Mesothelial cell of epicardium (in vitro differentiated cells): ENCODE results near the gene SLC25A10. TPM values are rescaled to one million over a fixed set of nuclear protein-coding genes. Genes with fewer than 3 reads are reported as not detected.

ENCODE experiments used
- DNase-seq, 2 experiments: peaks; one replicate each; pipeline ENCODE4 v3.0.0; 2021; ENCODE audit warnings: low spot score in 2 of 2; ENCODE audit not compliant: unreplicated experiment in 2 of 2
- H3K27ac Mint-ChIP-seq: 2 replicates; pipeline ENCODE4 v1.8.0; 2021; ENCODE audit warnings: mixed read lengths
- H3K27me3 Mint-ChIP-seq: 2 replicates; pipeline ENCODE4 v1.8.0; 2021; ENCODE audit warnings: low read depth, mixed read lengths
- H3K36me3 Mint-ChIP-seq: 2 replicates; pipeline ENCODE4 v1.8.0; 2021; ENCODE audit warnings: mixed read lengths
- H3K4me1 Mint-ChIP-seq: 2 replicates; pipeline ENCODE4 v1.8.0; 2021; ENCODE audit warnings: mixed read lengths
- H3K4me3 Mint-ChIP-seq: 2 replicates; pipeline ENCODE4 v1.8.0; 2021; ENCODE audit warnings: mild to moderate bottlenecking, moderate library complexity, mixed read lengths
- H3K9me3 Mint-ChIP-seq: 2 replicates; pipeline ENCODE4 v1.8.0; 2021; ENCODE audit warnings: mixed read lengths
- CTCF ChIP-seq: fragments of 200-600 bp; sonication (generic); IDR thresholded peaks from one replicate; pipeline ENCODE4 v1.5.0; 2021; ENCODE audit warnings: antibody characterized with exemption; ENCODE audit not compliant: unreplicated experiment
- total RNA-seq: library from RNA; stranded (reverse); gene quantifications from 3 replicates; pipeline ENCODE4 v1.2.1, GENCODE V29; 2021

SLC25A10 gene
- total RNA-seq, 1 donor from 2014 or later = 15.2 TPM

DNA sequence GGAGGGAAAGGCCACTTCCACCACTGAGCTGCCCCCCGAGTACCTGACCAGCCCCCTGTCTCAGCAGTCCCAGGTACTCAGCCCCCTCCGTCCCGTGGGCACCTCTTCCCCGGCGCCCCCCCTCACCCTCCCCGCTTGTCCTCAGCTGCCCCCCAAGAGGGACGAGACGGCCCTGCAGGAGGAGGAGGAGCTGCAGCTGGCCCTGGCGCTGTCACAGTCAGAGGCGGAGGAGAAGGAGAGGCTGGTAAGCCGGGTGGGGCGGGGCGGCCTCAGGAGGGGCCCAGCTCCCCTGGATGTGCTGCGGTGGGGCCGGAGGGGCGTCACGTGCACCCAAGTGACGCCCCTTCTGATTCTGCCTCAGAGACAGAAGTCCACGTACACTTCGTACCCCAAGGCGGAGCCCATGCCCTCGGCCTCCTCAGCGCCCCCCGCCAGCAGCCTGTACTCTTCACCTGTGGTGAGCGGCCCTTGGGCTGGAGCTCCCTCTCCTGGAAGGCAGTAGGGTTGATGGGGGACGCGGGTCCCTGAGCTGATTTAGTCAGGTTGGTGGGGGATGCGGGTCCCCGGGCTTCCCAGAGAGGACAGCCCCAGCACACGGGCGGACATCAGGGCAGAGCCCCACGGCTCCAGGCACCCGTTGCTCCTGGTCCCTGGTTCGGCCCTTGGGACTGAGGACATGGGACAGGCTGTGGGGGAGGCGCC lies 18.4 kb upstream of the SLC25A10 start:
- H3K4me3 Mint-ChIP-seq = no peak overlapping the region
- no peaks in the 10 kb centered on the region for H3K4me1 Mint-ChIP-seq
- peaks cover 28% of the 10 kb centered on the region for H3K36me3 Mint-ChIP-seq
- H3K27ac Mint-ChIP-seq = no peak overlapping the region
- no peaks in the 10 kb centered on the region for H3K9me3 Mint-ChIP-seq
- no peak for DNase-seq
- no peak for TF ChIP-seq CTCF
- H3K27me3 Mint-ChIP-seq = no peaks in the 10 kb centered on the region

GRCh38 chr17:81694810-81695209 lies 17.3 kb upstream of the SLC25A10 start:
- no peaks in the 10 kb centered on the region for H3K4me1 Mint-ChIP-seq
- no peaks in the 10 kb centered on the region for H3K27me3 Mint-ChIP-seq
- DNase-seq = no peak
- no peaks in the 10 kb centered on the region for H3K9me3 Mint-ChIP-seq
- no peak overlapping the region for H3K27ac Mint-ChIP-seq
- TF ChIP-seq CTCF = no peak
- no peak overlapping the region for H3K4me3 Mint-ChIP-seq
- H3K36me3 Mint-ChIP-seq = peaks cover 26% of the 10 kb centered on the region

DNA sequence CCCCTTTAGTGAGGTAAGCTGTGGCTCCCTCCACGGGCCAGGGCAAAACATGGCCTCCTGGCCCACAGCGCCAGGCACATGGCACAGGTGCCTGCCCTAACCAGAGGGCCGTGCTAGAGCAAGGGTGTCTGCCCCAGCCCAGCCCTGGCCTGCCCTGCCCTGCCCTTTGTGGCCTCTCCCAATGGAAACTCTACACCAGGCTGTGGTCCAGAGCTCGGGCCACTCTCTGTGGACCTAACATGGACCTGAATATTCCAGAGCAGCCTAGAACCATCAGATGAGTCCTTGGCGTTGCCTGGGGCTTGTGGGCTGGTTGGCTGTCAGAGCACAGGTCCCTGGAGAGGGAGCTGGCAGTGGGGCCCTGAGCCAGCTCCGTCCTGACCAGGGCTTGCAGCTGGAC lies 16.9 kb upstream of the SLC25A10 start:
- Mint-ChIP-seq H3K27me3 (no peaks in the 10 kb centered on the region), H3K27ac (no peak overlapping the region), H3K4me3 (no peak overlapping the region), H3K9me3 (no peaks in the 10 kb centered on the region), H3K4me1 (no peaks in the 10 kb centered on the region), H3K36me3 (peaks cover 26% of the 10 kb centered on the region)
- no peak for TF ChIP-seq CTCF
- no peak for DNase-seq

- H3K4me1 Mint-ChIP-seq = peaks cover under 1% of the 10 kb centered on the region
- no peak for TF ChIP-seq CTCF
- H3K36me3 Mint-ChIP-seq = peaks cover 26% of the 10 kb centered on the region
- DNase-seq = no peak
- no peak overlapping the region for H3K27ac Mint-ChIP-seq
- H3K27me3 Mint-ChIP-seq = no peaks in the 10 kb centered on the region
- H3K9me3 Mint-ChIP-seq = no peaks in the 10 kb centered on the region
- H3K4me3 Mint-ChIP-seq = no peak overlapping the region
Observed at GRCh38 chr17:81695801-81696200, 16.3 kb upstream of the SLC25A10 start.

DNA sequence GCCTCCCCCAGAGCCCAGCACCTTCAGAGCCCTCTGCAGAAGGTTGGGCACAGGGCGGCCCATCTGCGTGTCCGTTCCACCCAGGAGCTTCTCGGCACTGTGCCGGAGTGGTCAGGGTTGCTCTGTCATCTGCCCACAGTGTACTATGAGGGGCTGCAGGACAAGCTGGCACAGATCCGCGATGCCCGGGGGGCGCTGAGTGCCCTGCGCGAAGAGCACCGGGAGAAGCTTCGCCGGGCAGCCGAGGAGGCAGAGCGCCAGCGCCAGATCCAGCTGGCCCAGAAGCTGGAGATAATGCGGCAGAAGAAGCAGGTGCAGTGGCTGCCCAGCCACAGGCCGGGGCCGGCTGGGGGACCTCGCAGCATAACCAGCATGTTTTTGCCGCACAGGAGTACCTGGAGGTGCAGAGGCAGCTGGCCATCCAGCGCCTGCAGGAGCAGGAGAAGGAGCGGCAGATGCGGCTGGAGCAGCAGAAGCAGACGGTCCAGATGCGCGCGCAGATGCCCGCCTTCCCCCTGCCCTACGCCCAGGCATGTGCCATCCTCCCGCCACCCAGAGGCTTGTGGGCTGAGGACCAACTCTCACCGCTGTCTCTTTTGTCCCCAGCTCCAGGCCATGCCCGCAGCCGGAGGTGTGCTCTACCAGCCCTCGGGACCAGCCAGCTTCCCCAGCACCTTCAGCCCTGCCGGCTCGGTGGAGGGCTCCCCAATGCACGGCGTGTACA lies 15.7 kb upstream of the SLC25A10 start:
- H3K27ac Mint-ChIP-seq = no peak overlapping the region
- no peak for TF ChIP-seq CTCF
- H3K4me3 Mint-ChIP-seq = no peak overlapping the region
- peaks cover 28% of the 10 kb centered on the region for H3K36me3 Mint-ChIP-seq
- DNase-seq = no peak
- no peaks in the 10 kb centered on the region for H3K27me3 Mint-ChIP-seq
- H3K4me1 Mint-ChIP-seq = peaks cover 4% of the 10 kb centered on the region
- H3K9me3 Mint-ChIP-seq = no peaks in the 10 kb centered on the region
